HG03439 (cell line): ENCODE measurements around the gene FMNL2.
"Not testable (repeated sequence)": the region's sequence is repeated elsewhere in the genome, so short reads cannot be mapped to it uniquely, and the experiment has no call there.

Experiments used
- ATAC-seq: cut with Tn5 transposase; IDR thresholded peaks from one replicate; pipeline ENCODE4 v1.9.1; 2021; ENCODE audit warnings: mild to moderate bottlenecking, moderate library complexity; ENCODE audit not compliant: unreplicated experiment

Gene FMNL2

GRCh38 chr2:152335016-152335725, at the start of gene FMNL2:
Gene FMNL2, plus strand, starts transcription at chr2:152335174.
- peak; percentile 91 for ATAC-seq

- no peak for ATAC-seq
Observed at GRCh38 chr2:152292991-152293390, 42.0 kb upstream of the FMNL2 start.

DNA sequence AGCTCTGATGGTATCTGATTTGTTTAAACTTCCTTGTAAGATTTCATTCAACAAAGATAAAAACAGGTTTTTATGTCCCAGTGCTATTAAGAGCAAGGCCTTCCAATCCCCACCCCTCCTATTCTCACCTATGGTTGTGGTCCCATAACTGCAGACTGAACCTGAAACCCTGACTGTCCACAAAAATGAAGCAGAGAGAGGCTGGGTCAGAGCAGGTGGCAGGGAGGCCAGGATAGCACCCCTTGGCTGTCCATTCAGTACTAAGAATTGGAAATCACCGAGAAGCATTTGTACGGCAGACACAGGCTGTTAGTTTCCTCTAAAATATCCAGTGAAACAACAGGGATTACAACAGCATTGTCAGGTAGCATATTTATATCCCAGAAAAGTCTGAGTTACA, 37.3 kb upstream of the FMNL2 start:
- no peak for ATAC-seq

DNA sequence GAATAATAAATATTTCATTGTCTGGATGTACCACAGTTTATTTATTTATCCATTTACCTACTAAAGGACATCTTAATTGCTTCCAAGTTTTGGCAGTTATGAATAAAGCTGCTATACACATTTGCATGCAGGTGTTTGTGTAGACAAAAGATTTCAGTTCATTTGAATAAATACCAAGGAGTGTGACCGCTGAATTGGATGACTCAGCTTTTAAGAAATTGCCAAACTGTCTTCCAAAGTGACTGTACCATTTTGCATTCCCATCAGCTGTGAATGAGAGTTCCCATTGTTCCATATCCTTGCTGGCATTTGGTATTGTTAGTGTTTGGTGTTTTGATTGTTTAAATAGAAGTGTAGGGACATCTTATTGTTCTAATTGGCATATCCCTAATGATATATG, 36.2 kb upstream of the FMNL2 start:
- no peak for ATAC-seq

- ATAC-seq = no peak
Observed at GRCh38 chr2:152301131-152301530, 33.8 kb upstream of the FMNL2 start.

- ATAC-seq = no peak
Observed at GRCh38 chr2:152303951-152304350, 31.0 kb upstream of the FMNL2 start.

GRCh38 chr2:152304836-152305235, 30.1 kb upstream of the FMNL2 start:
- no peak for ATAC-seq

GRCh38 chr2:152307863-152308262, 27.1 kb upstream of the FMNL2 start:
- ATAC-seq = no peak

DNA sequence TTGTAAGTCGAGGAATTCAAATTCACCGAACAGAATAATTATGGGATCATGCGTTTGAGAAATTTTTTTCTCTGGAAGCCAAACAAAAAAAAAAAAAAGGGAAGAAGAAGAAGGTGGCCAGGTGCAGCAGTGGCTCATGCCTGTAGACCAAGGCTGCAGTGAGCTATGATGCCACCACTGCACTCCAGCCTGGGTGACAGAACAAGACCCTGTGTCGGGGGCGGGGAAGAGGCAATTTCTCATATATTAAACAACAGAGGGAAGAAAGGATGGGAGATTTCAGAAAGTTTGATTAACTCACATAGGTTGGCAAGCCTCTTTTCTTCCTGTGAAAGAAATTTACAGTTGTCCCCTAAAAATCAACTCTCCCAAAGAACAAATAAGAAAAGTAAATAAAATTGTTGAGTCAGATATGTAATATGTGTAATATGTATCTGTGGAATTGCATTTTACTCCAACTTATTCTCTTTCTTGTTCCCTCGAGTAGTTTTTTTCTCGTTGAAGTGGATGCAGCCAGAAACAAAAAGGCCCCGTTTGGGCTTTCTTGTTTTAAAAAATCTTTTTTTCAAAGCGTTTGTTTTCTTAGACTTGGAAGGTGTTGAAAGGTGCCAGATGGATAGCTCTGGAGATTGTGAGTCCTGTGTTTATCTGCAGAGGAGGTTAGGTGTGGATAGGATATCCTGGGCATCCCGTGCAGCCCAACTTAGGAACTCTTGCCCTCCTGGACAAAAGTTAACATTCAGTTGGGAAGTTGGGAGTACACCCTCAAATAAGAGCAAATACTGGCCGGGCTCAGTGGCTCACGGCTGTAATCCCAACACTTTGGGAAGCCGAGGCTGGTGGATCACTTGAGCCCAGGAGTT, 25.4 kb upstream of the FMNL2 start:
- no peak for ATAC-seq

GRCh38 chr2:152319822-152320570, 15.0 kb upstream of the FMNL2 start:
- no peak for ATAC-seq

- no peak for ATAC-seq
Observed at GRCh38 chr2:152320814-152321213, 14.2 kb upstream of the FMNL2 start.

DNA sequence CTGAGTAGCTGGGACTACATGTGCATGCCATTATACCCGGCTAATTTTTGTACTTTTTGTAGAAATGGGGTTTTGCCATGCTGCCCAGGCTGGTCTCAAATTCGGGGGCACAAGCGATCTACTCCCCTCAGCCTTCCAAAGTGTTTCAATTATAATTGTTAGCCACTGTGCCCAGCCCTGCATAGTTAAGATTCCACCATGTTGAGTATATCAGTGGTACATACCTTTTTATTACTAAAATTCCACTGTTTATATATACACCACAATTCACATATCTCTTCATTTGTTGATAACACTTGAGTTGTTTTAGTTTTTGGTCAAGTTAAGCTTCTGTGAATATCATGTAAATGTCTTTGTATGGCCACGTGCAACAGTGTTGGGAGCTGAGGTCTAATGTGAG, 12.8 kb upstream of the FMNL2 start:
- no peak for ATAC-seq

GRCh38 chr2:152325126-152325525, 9.8 kb upstream of the FMNL2 start:
- ATAC-seq = not testable (repeated sequence)

GRCh38 chr2:152326710-152327109, 8.3 kb upstream of the FMNL2 start:
- no peak for ATAC-seq

DNA sequence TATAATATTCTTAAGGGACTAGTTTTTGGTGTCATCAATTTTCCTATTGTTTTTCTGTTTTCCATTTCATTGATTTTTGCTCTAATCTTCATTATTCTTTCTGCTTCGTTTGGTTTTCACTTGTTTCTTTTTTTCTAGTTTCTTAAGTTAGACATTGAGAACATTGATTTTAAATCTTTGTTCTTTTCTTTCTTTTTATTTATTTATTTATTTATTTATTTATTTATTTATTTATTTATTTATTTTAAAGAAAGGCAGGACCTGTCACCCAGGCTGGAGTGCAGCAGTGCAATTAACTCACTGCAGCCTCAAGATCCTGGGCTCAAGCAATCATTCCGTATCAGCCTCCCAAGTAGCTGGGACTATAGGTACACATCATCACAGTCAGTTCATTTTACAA, 7.0 kb upstream of the FMNL2 start:
- ATAC-seq = no peak

- no peak for ATAC-seq
Observed at GRCh38 chr2:152330235-152330866, 4.6 kb upstream of the FMNL2 start.

- ATAC-seq = no peak
Observed at GRCh38 chr2:152334701-152335015, 316 bp upstream of the FMNL2 start.

GRCh38 chr2:152335726-152336118, 748 bp downstream of the FMNL2 start:
- peak; percentile 24 for ATAC-seq

DNA sequence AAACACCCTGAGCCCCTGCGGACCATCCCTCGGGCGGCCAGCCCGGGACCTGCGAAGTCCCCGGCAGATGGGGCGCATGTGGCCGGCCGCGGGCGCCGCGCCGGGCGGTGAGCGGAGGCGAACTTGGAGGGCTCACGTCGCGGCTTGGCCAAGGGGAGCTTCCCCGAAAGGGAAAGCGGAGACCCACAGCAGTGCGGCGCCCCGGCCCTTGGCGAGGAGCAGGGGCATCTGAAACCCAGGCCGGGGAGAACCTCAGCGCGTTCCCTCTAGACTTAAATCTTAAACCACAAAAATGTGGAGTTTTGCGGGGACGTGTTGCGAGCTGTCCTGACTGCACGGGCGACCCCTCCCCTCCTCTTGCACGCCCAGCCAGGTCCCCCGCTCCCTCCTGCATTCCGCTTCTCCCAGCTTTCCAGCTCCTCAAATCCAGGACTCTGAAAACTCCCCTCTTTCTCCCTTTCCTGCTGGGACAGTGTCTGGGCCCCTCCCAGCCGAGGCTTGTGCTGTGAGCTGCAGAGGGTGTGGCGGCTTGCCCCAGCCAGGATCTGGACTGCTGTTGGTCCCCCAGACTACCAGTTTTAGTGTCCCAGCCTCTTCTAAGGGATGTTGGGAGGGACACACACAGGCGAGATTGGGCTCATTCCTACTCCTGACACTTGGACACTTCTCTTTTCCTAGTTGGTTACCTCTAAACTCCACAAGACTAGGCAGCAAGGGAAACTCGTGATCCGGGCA, 1.3 kb downstream of the FMNL2 start:
- ATAC-seq = peak; percentile 30

DNA sequence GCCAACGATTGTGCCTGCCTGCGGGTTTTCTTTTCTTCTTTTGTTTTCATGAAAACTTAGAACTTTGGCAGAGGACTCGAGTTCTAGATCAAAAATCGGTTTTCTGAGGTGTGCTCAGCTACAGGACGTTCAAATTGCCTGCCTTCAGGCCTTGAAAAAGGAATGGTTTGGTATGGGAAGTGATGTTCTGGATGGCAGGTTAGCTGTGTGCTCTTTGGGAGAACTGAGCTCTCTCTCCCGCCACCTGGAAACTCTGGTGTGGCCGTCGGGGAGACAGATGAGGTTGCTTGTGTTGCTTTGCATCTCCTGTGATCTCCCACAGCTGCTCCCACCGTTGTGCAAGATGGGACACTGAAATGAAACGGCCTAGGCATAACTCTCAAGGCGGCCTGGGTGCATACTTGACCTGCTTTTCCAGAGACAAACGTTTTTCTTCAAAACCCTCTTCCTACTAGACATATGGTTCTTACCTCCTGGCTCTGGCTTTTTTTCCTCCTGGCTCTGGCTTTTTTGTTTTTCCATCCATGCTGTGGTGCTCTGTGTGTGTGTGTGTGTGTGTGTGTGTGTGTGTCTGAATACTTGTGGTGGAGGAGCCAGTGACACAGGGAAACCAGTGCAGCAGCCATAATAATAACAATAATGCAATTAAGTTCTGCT, 2.0 kb downstream of the FMNL2 start:
- no peak for ATAC-seq
